ENCODE data around the gene CABP5.
"Not testable (repeated sequence)": the region's sequence is repeated elsewhere in the genome, so short reads cannot be mapped to it uniquely, and the experiment has no call there.

The CABP5 gene

DNA sequence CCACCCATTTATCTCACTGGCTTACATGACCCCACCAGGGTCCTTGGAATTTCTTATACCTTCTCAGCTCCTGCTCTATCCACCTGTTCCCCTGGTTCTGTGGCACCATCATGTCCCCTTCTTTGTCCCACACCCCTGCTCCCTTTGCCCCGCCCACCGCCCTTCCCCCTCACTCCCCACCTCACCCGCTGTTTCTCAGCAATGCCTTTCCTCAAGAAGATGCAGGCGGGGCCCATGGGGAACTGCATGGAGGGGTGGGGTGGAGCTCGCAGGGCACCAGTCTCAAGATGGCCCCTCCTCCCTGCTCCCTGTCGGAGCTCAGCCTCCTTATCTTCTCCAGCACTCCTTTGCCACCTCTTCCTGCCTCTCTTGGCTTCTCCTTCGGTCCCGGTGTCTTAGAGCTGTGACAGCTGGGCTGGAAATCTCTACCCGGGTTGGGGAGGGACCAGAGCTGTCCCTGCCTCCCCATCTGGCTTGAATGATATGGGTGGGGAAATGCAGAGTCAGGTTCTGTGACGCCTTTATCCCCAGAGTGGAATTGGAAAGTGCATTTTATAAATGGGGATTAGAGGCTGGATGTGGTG lies at the start of gene CABP5:
TSS of gene CABP5 (minus strand) at position 405 of the 584 bp plus-strand sequence. CDS start at position 248, 157 bp downstream.
- in situ Hi-C loops (cut with MboI; ENCODE audit: low sequenced_read_pairs): no loop called here

DNA sequence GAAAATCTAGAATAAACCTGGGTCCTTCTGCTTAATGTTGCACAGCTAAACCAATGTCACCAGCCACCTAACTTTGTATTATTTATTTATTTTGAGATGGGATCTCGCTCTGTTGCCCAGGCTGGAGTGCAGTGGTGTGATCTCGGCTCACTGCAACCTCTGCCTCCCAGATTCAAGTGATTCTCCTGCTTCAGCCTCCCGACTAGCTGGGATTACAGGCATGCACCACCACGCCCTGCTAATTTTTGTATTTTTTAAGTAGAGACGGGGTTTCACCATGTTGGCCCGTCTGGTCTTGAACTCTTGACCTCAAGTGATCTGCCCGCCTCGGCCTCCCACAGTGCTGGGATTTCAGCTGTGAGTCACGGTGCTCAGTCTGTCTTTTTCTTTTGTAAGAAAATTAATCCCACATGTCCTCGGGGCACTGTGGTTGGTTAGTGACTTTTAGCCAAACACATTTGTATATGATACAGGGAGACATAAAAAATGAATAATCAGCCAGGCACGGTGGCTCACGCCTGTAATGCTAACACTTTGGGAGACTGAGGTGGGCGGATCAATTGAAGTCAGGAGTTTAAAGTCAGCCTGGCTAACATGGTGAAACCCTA lies 47.3 kb upstream of the CABP5 start:
- in situ Hi-C loops (cut with MboI; ENCODE audit: low sequenced_read_pairs): not testable (repeated sequence)

GRCh38 chr19:48090281-48090802 lies 46.5 kb upstream of the CABP5 start:
- in situ Hi-C loops (cut with MboI; ENCODE audit: low sequenced_read_pairs): no loop called here

GRCh38 chr19:48088991-48089390 lies 45.1 kb upstream of the CABP5 start:
- in situ Hi-C loops (cut with MboI; ENCODE audit: low sequenced_read_pairs): not testable (repeated sequence)

GRCh38 chr19:48085904-48086864 lies 42.3 kb upstream of the CABP5 start:
- in situ Hi-C loops (cut with MboI; ENCODE audit: low sequenced_read_pairs): no loop called here

GRCh38 chr19:48085076-48085475 lies 41.2 kb upstream of the CABP5 start:
- in situ Hi-C loops (cut with MboI; ENCODE audit: low sequenced_read_pairs): no loop called here

DNA sequence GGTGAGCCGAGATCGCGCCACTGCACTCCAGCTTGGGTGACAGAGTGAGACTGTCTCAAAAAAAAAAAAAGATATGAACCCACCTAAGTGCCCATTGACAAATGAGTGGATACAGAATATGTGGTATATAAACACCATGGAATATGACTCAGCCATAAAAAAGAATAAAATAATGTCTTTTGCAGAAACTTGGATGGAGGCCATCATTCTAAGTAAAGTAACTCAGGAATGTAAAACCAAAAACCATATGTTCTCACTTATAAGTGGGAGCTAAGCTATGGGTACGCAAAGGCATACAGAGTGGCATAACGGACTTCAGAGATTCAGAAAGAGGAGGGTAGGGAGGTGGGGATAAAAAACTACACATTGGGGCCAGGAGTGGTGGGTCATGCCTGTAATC lies 37.2 kb upstream of the CABP5 start:
- in situ Hi-C loops (cut with MboI; ENCODE audit: low sequenced_read_pairs): no loop called here

GRCh38 chr19:48070177-48070769 lies 26.4 kb upstream of the CABP5 start:
- in situ Hi-C loops (cut with MboI; ENCODE audit: low sequenced_read_pairs): not testable (repeated sequence)

DNA sequence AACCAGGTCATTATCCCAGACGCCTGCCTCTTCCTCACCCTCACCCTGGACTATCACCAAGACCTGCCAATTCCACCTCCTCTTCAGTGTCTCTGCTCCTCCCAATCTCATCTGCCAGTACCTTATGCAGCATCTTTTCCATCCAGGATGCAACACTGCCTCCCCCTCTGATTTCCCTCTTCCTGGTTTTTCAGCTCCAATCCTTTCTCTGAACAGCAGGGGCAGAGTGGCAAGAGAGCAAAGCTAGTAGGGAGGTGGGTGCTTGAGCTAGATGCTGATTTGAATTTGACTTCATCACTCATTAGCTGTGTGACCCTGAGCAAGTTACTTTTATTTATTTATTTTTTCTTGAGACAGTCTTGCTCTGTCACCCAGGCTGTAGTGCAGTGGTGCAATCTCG lies 25.6 kb upstream of the CABP5 start:
- in situ Hi-C loops (cut with MboI; ENCODE audit: low sequenced_read_pairs): no loop called here

GRCh38 chr19:48064509-48064908 lies 20.6 kb upstream of the CABP5 start:
- in situ Hi-C loops (cut with MboI; ENCODE audit: low sequenced_read_pairs): no loop called here

GRCh38 chr19:48061401-48062344 lies 17.8 kb upstream of the CABP5 start:
- in situ Hi-C loops (cut with MboI; ENCODE audit: low sequenced_read_pairs): no loop called here

GRCh38 chr19:48060381-48060780 lies 16.5 kb upstream of the CABP5 start:
- in situ Hi-C loops (cut with MboI; ENCODE audit: low sequenced_read_pairs): no loop called here

GRCh38 chr19:48059331-48059730 lies 15.5 kb upstream of the CABP5 start:
- in situ Hi-C loops (cut with MboI; ENCODE audit: low sequenced_read_pairs): no loop called here

DNA sequence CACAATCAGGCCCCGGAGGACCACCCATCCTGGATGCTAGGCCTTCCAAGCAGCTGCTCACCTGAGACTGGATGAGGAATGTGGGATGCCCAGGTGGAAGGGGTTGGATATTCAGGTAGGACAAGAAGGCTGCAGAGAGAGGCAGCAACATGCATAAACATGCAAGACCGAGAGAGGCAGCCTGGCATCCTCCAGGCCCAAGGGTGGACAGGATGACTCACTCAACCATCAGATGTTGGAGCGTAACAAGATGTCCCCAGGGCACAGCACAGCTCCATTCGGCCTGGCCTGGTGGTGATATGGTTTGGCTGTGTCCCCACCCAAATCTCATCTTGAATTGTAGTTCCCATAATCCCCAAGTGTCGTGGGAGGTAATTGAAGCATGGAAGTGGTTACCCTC lies 10.0 kb upstream of the CABP5 start:
- in situ Hi-C loops (cut with MboI; ENCODE audit: low sequenced_read_pairs): no loop called here

GRCh38 chr19:48053076-48053475 lies 9.2 kb upstream of the CABP5 start:
- in situ Hi-C loops (cut with MboI; ENCODE audit: low sequenced_read_pairs): no loop called here

DNA sequence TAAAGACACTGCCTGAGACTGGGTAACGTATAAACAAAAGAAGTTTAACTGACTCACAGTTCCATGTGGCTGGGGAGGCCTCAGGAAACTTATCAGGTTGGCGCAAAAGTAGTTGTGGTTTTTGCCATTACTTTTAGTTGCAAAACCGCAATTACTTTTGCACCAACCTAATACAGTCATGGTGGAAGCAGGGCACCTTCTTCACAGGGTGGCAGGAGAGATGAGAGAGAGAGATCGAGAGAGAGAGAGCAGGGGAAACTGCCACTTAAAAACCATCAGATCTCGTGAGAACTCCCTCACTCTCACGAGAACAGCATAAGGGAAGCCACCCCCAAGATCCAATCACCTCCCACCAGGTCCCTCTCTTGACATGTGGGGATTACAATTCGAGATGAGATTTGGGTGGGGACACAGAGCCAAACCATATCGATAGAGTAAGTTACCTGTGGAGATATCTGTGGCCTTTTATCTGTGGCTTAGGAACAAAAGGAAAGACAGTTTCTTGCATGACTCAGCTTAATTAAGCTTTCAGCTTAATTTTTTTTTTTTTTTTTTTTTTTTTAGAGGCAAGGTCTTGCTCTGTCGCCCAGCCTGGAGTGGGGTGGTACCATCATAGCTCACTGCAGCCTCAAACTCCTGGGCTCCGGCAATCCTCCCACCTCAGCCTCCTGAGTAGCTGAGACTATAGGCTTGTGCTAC lies 7.6 kb upstream of the CABP5 start:
- in situ Hi-C loops (cut with MboI; ENCODE audit: low sequenced_read_pairs): no loop called here

- in situ Hi-C loops (cut with MboI; ENCODE audit: low sequenced_read_pairs): no loop called here
Measured at GRCh38 chr19:48044561-48044960, 682 bp upstream of the CABP5 start.

DNA sequence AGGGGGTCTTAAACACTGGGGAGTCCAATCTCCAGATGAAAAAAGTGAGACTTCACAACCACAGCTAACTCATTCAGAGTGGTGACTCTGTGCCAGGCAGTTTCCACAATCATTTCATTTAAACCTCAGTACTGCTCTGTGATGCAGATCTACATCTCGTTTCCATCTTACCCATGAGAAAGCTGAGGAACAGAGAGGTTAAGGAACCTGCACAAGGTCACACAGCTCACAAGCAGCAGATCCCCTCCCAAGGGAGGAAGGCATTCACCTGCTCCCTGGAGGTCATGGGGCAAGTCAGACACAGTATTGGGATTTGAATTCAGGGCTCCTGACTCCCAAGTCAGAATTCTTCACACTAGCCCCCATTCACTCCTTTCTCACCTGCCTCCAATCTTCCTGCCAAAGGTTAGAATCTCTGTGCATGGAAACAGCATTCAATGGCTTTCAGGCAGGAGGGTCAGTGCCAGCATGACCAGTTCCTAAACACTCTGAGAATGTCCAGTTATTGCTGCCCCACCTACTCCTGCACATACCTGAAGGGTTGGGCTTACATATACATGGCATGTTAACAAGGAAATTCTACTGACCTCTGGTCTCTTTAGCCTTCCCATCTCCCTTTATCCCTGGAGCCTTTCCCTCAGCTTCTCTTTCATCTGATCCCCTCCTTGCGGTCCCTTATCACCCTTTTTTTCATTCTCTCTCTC lies 1.9 kb downstream of the CABP5 start:
- in situ Hi-C loops (cut with MboI; ENCODE audit: low sequenced_read_pairs): no loop called here

DNA sequence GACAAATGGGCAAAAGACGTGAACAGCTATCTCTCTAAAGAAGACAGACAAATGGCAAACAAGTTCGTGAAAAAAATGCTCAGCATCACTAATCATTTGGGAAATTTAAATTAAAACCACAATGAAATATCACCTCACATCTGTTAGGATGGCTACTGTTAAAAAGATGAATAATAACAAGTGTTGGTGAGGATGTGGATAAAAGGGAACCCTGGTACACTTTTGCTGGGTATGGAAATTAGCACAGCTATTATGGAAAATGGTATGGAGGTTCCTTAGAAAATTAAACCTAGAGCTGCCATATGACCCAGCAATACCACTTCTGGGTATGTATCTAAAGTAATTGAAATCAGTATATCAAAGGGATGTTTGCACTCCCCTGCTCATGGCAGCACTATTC lies 7.1 kb downstream of the CABP5 start:
- in situ Hi-C loops (cut with MboI; ENCODE audit: low sequenced_read_pairs): no loop called here

All from HL-60/S4 treated with phorbol 12-myristate 13-acetate at 8.2 ng/mL for 4 days and 3 days (cell line).